K562 (cell line): ENCODE measurements around the gene ZZZ3. TPM values are rescaled to one million over a fixed set of nuclear protein-coding genes. Genes with fewer than 3 reads are reported as not detected.
"Not testable (repeated sequence)": the region's sequence is repeated elsewhere in the genome, so short reads cannot be mapped to it uniquely, and the experiment has no call there.

Source experiments
- ATAC-seq: fragments of 200-7000 bp; cut with Tn5 transposase; 3 replicates; pipeline ENCODE4 v1.9.1; 2020; ENCODE audit warnings: moderate library complexity
- BruUV-seq: library from RNA; stranded (reverse); fragments of 400-500 nt; replicated peaks from 2 replicates; lab custom pipeline; 2021; lab: Mats Ljungman, UMichigan
- CTCF ChIA-PET: fragments of 300-600 bp; formaldehyde crosslinking; extraction: SDS; loops from one replicate; lab custom pipeline; 2021; ENCODE audit warnings: low intra/inter-chr PET ratio; lab: Yijun Ruan, JAX
- POLR2A ChIA-PET: fragments of 300-600, 350-650 bp; sonication (Branson Sonifier 250); formaldehyde crosslinking; extraction: SDS; loops from one replicate; lab custom pipeline; 2021; ENCODE audit warnings: antibody characterized with exemption, inconsistent platforms; lab: Yijun Ruan, JAX
- DNase-seq, 4 experiments: peaks; one replicate each; pipeline versions ENCODE4 v3.0.0 to v3.0.0-alpha.2; 2011 to 2018; ENCODE audit warnings: low spot score in 3 of 4, mixed read lengths in 3 of 4; ENCODE audit errors: extremely low read depth in 1 of 4
- FAIRE-seq: peaks from 2 replicates; lab custom pipeline; 2011; peaks lifted over from hg19 to GRCh38; lab: Jason Lieb, UNC
- H2AFZ ChIP-seq: 2 replicates; pipeline ENCODE4 v1.6.0; 2011; ENCODE audit warnings: low read depth, low read length, control low read depth, inconsistent platforms
- H3K27ac ChIP-seq: fragments of 200-600 bp; 3 replicates; pipeline ENCODE4 v1.8.0; 2011; ENCODE audit warnings: low read depth, mild to moderate bottlenecking, control low read depth, inconsistent platforms, low read length, moderate library complexity, mixed read lengths; ENCODE audit errors: extremely low read depth
- H3K27me3 ChIP-seq, 2 experiments: fragments of 300-600 bp in 1 of 2; 2 replicates in 1 of 2; 3 replicates in 1 of 2; pipeline versions ENCODE4 v1.6.0 to v1.8.0; 2011; ENCODE audit warnings: inconsistent platforms in 2 of 2, low read length in 2 of 2, mild to moderate bottlenecking in 1 of 2, mixed read lengths in 1 of 2, moderate library complexity in 1 of 2; ENCODE audit not compliant: control insufficient read depth in 2 of 2, insufficient read depth in 2 of 2
- H3K36me3 ChIP-seq: fragments of 300-600 bp; 3 replicates; pipeline ENCODE4 v1.8.0; 2011; ENCODE audit warnings: mild to moderate bottlenecking, low read length, inconsistent platforms; ENCODE audit not compliant: control insufficient read depth, insufficient read depth
- H3K4me1 ChIP-seq, 2 experiments: fragments of 200-600 bp in 1 of 2; replicated peaks in 1 of 2; 2 replicates in 1 of 2; 3 replicates in 1 of 2; pipeline versions ENCODE4 v1.5.1 to v1.8.0; 2011; ENCODE audit warnings: inconsistent platforms in 2 of 2, low read length in 2 of 2, mild to moderate bottlenecking in 1 of 2, mixed read lengths in 1 of 2, moderate library complexity in 1 of 2; ENCODE audit not compliant: control insufficient read depth in 2 of 2, insufficient read depth in 2 of 2
- H3K4me2 ChIP-seq: 2 replicates; pipeline ENCODE4 v1.6.1; 2011; ENCODE audit warnings: low read length, control low read depth, inconsistent platforms, mixed read lengths; ENCODE audit not compliant: insufficient read depth
- H3K4me3 ChIP-seq: fragments of 200-600 bp; sonication (generic), shearing (Covaris generic); 2 replicates; pipeline ENCODE4 v1.5.1; 2016; ENCODE audit warnings: control low read depth, inconsistent platforms
- H3K79me2 ChIP-seq: fragments of 200-600 bp; 3 replicates; pipeline ENCODE4 v1.8.0; 2011; ENCODE audit warnings: low read length, inconsistent platforms; ENCODE audit not compliant: control insufficient read depth, insufficient read depth
- H3K9ac ChIP-seq, 2 experiments: 2 replicates each; pipeline versions ENCODE4 v1.6.0 to v1.6.1; 2011; ENCODE audit warnings: low read depth in 2 of 2, low read length in 2 of 2, control low read depth in 1 of 2, inconsistent platforms in 1 of 2, mild to moderate bottlenecking in 1 of 2, mixed read lengths in 1 of 2; ENCODE audit not compliant: insufficient read depth in 1 of 2
- H3K9me1 ChIP-seq: one replicate; pipeline ENCODE4 v1.6.0; 2011; ENCODE audit warnings: inconsistent platforms, mild to moderate bottlenecking, low read length, moderate library complexity; ENCODE audit not compliant: control insufficient read depth, insufficient read depth
- H3K9me3 ChIP-seq: replicated peaks from 2 replicates; pipeline ENCODE4 v1.5.1; 2011; ENCODE audit warnings: low read depth, low read length, inconsistent platforms; ENCODE audit not compliant: control insufficient read depth, insufficient read depth
- H4K20me1 ChIP-seq: replicated peaks from 2 replicates; pipeline ENCODE4 v1.6.1; 2011; ENCODE audit warnings: low read length, inconsistent platforms, mixed read lengths; ENCODE audit not compliant: control insufficient read depth, insufficient read depth
- DACH1 ChIP-seq: fragments of 450-650 bp; IDR thresholded peaks from 2 replicates; pipeline ENCODE4 v1.6.1; 2018; ENCODE audit not compliant: partially characterized antibody
- SMAD3 ChIP-seq: fragments of 450-650 bp; formaldehyde crosslinking; conservative IDR thresholded peaks from 2 replicates; pipeline ENCODE4 v1.4.0; 2020; ENCODE audit warnings: mild to moderate bottlenecking
- WGBS: fragments of 100-300 bp; shearing (Covaris generic); methylation state at CpG from one replicate; pipeline ENCODE4 v1.1.6; 2016; ENCODE audit warnings: low coverage, mixed read lengths; ENCODE audit not compliant: insufficient coverage; ENCODE audit errors: missing lambda C conversion rate; 5-methylcytosine and 5-hydroxymethylcytosine counted together
- in situ Hi-C: fragments of 300-500 bp; cut with MboI; formaldehyde crosslinking; loops from 4 replicates; pipeline ENCODE4 v1.15.0; 2018; ENCODE audit warnings: inconsistent platforms, mixed read lengths
- intact Hi-C: fragments of 100-400 bp; cut with micrococcal nuclease; formaldehyde crosslinking; loops from 2 replicates; pipeline ENCODE4 v1.14.2; 2022
- polyA plus RNA-seq, 8 experiments: library from polyadenylated mRNA; depleted of rRNA in 4 of 8; stranded (reverse) in 5 of 8; unstranded in 3 of 8; fragments of >200 nt; fragmentation: Nextera tagmentation in 2 of 8; fragmentation: Illumina TruSeq in 1 of 8; extraction: Ambion mirVana in 2 of 8; extraction: Trizol in 1 of 8; gene quantifications; 2 replicates each; pipeline versions ENCODE4 v1.2.1 to v1.2.3, GENCODE V29; 2011 to 2014; ENCODE audit warnings: inconsistent platforms in 1 of 8, missing spikeins in 1 of 8
- total RNA-seq, 7 experiments: library from RNA; depleted of rRNA in 6 of 7; stranded (reverse); fragments of >200 nt in 6 of 7; fragmentation: Illumina TruSeq in 2 of 7; extraction: Trizol in 2 of 7; gene quantifications; 2 replicates each; pipeline versions ENCODE4 v1.2.1 to v1.2.3, GENCODE V29; 2011 to 2021; ENCODE audit warnings: low replicate concordance in 1 of 7

ZZZ3 gene
- total and polyA plus RNA-seq, 9 of the 15 experiments (the other 6 are each of a cell fraction or from before 2014, with no cell fraction given): 13.9 to 64.0 (median 36.7) TPM

- BruUV-seq: no TSS peak
- peaks cover 85% of the 10 kb centered on the region for H3K79me2 ChIP-seq
- no peaks in the 10 kb centered on the region; the same call in 1 of the 2 replicates for H4K20me1 ChIP-seq
- H3K27me3 ChIP-seq: no peaks in the 10 kb centered on the region
- FAIRE-seq: no peak
- intact Hi-C loops: no loop called here
- ATAC-seq: no peak
- no peak overlapping the region for H2AFZ ChIP-seq
- H3K36me3 ChIP-seq: peaks cover 22% of the 10 kb centered on the region; the same call in 2 of the 3 replicates
- 60% methylated on average over 5 of the region's 5 CpGs for WGBS
- POLR2A ChIA-PET: interaction anchor here (0.6 to 0.9 kb wide), 3 partner anchors 8 to 173 kb away, joined by 3 to 5 read pairs (median 3); no protein-coding TSS in a partner anchor
- TF ChIP-seq DACH1 (peak; percentile 31), SMAD3 (CRISPR knock-in tag) (no peak)
- TF ChIP-seq, all 486 proteins: peak for 1
- Histone ChIP-seq H3K9ac (peak overlapping the region; percentile 3 to 98; a peak in 2 of 4 replicates), H3K9me1 (no peaks in the 10 kb centered on the region), H3K9me3 (no peaks in the 10 kb centered on the region), H3K4me3 (no peak overlapping the region), H3K4me2 (0 out of 2 replicates have a peak overlapping the region, but pooled peaks have one; percentile 5), H3K27ac (no peak overlapping the region; the same call in 2 of the 3 replicates), H3K4me1 (peaks cover 5% of the 10 kb centered on the region in 2 experiments)
- in situ Hi-C loops: no loop called here
- CTCF ChIA-PET: no interaction called here
- DNase-seq: peak in 1 of 4 experiments; percentile 23
Observed at GRCh38 chr1:77678660-77679610, 3.5 kb downstream of the ZZZ3 start.

GRCh38 chr1:77674807-77675206, 7.7 kb downstream of the ZZZ3 start:
- 80% methylated on average over 2 of the region's 3 CpGs for WGBS
- peaks cover 99% of the 10 kb centered on the region for H3K79me2 ChIP-seq
- H3K27ac ChIP-seq, H3K4me3 ChIP-seq, intact Hi-C loops, H3K27me3 ChIP-seq, FAIRE-seq, H3K9ac ChIP-seq, DNase-seq, BruUV-seq, H3K9me3 ChIP-seq, H3K4me2 ChIP-seq, H4K20me1 ChIP-seq, H3K9me1 ChIP-seq, CTCF ChIA-PET, in situ Hi-C loops, ATAC-seq, H2AFZ ChIP-seq: not testable (repeated sequence)
- POLR2A ChIA-PET: interaction anchor here (0.6 kb wide), 1 partner anchor 8 kb away, joined by 3 read pairs; the partner anchor contains the start of gene ZZZ3
- peaks cover 4 to 11% of the 10 kb centered on the region in 2 experiments; a peak in 3 of 5 replicates for H3K4me1 ChIP-seq
- H3K36me3 ChIP-seq: peaks cover 22% of the 10 kb centered on the region; the same call in 1 of the 3 replicates
